NCI-H2081 treated with DMSO at 0.1 percent for 48 hours (cell line): ENCODE results near the gene TPST2.
"Not testable (repeated sequence)": the region's sequence is repeated elsewhere in the genome, so short reads cannot be mapped to it uniquely, and the experiment has no call there.

ENCODE experiments used
- DNase-seq: peaks from one replicate; lab custom pipeline; 2025; lab: John Stamatoyannopoulos, UW

The TPST2 gene

GRCh38 chr22:26589845-26590736, at the start of gene TPST2:
TSS of gene TPST2 (minus strand) at chr22:26590132. CDS start at chr22:26541630, 48,502 bp downstream.
- no peak for DNase-seq

- no peak for DNase-seq
Measured at GRCh38 chr22:26636296-26636695, 46.4 kb upstream of the TPST2 start.

DNA sequence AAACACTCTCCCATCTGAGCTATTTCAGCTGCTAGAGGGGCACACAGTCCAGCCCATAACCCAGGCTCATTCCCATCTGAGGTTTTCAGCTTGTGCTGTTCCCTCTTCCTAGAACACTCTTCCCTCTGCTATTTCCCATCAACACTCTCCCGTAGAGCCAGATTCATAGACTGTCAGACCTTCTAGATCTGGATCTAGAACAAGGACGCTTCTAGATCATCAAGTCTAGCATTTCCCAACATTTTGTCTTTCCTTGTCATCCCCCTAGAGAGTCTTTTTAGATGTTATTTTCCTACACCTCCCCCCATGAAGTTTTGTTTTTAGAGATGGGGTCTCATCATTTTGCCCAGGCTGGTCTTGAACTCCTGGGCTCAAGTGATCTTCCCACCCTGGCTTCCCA, 45.2 kb upstream of the TPST2 start:
- DNase-seq, result no peak

- no peak for DNase-seq
Measured at GRCh38 chr22:26634189-26634588, 44.3 kb upstream of the TPST2 start.

DNA sequence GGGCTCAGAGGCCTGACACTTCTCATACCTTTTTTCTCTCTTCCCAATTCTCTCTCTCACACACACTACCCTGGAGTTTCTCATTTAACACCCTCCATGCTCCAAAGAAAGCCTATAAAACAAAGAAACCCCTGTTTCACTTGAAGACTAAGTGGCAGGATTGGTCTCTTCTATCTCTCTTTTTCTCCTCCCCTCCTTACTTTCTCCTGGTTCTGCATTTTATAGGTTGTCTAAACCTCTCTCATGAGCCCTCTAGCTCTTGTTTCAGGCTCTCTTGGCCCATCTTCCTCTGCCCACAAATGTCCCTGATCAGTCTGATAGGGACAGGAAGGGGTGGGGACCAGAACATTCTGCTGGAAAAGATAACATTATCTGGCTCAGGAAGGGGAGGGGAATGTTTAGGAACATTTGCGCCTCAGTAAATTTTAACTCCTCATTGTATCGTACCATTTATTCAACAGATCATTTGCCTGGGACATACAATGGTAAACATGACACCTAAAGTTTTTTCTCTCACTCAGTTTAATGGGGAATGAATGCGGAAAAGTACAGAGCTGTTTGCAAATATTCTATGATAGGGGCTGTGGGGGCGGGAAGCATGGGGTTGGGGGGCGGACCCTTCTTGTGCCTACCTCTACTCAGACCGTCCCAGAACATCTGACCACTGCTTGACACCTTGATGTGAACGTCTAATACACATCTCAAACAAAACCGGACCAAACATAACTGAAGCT, 42.7 kb upstream of the TPST2 start:
- no peak for DNase-seq

DNA sequence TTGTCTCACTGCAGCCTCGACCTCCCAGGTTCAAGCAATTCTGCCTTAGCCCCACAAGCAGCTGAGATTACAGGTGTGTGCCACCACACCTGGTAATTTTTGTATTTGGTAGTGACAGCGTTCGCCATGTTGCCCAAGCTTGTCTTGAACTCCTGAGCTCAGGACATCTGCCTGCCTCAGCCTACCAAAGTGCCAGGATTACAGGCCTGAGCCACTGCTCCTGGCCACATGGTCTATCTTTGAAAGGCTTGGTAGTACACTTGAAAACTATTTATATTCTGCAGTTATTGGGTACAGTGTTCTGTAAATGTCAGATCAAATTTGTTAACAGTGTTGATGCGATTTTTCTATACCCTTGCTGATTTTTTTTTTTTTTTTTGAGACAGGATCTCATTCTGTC, 41.4 kb upstream of the TPST2 start:
- DNase-seq, result no peak

- DNase-seq, result no peak
Measured at GRCh38 chr22:26629988-26630761, 40.2 kb upstream of the TPST2 start.

- DNase-seq, result no peak
Measured at GRCh38 chr22:26624803-26625202, 34.9 kb upstream of the TPST2 start.

GRCh38 chr22:26623984-26624383, 34.1 kb upstream of the TPST2 start:
- no peak for DNase-seq

DNA sequence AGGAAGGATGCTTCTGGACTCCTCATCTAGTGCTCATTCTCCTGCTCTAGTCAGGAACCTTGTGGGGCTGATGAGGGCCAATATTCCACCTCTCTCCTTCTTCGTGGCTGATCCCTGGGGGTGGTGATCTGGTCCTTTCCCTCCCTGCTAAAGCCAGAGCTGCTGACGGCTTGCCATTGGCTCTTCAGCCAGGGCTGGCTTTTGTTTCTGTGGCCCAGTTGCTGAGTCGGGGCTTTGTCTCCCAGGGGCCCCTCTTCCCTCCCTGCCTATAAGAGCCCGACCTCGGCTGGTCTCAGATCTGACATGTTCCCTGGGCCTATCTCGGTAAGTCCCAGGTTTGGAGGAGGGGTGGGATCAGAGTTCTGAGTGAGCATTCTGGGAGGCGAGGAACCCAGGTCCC, 31.7 kb upstream of the TPST2 start, which contains the start of gene CRYBA4:
Gene CRYBA4, plus strand, starts transcription at position 301 of the 400 bp plus-strand sequence. CDS start 634 bp downstream, outside the sequence.
- no peak for DNase-seq

DNA sequence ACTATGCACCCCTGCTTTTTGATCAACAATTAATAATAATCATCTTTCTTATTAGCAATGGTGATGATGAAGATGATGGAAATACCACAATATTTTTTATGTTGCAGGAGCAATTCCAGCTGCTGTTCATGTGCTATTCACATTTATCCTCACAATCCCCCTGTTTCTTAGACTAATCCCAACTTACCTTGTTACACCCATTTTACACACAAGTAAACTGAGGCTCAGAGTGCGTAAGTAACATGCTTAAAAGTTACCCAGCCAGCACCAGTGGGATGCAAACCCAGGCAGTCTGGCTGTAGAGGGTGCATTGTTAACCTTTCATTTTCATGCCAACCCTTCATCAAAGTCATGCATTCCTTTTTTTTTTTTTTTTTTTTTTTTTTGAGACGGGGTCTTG, 30.3 kb upstream of the TPST2 start:
- DNase-seq, result no peak

DNA sequence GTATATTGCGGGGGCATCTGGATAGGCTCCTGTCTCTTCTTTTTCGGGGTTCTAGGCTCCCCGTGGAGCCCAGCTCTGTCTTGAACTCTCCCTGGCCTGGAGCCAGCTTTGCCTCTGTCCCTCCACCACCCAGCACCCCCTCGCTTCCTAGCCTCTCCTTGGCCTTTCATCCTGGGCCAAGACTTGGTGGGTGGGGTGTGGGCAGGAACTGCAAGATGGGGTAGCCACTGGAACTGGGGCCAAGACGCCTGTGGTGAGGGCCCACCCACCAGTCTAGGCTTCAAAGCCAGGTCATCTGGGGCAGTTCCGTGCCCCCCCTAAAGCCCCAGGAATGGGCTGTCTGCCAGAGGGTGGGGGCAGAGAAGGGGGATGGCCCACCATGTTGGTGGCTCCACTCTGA, 29.6 kb upstream of the TPST2 start:
- no peak for DNase-seq

DNA sequence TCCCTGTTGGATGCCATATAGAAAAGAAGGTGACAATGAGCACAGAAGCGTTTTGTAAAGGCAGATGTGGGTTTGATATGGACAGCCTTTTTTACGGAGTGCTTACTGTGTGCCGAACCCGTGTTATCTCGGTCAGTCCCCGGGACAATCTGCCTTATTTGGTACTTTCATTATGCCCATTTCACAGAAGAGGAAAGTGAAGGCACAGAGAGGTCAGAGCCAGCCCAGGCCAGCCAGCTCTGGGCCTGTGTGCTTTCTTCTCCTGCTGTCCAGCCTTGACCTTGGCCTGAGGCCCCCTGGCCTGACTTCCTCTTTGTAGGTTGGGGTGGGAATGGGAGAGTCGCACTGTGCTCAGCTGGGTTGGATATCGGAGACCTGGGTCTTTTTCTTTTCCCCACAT, 28.5 kb upstream of the TPST2 start:
- DNase-seq, result no peak

- no peak for DNase-seq
Measured at GRCh38 chr22:26617271-26618199, 27.6 kb upstream of the TPST2 start, which contains the start of gene CRYBB1. TSS of gene CRYBB1 (minus strand) at chr22:26618027. CDS start at chr22:26616319, 1,708 bp downstream.

DNA sequence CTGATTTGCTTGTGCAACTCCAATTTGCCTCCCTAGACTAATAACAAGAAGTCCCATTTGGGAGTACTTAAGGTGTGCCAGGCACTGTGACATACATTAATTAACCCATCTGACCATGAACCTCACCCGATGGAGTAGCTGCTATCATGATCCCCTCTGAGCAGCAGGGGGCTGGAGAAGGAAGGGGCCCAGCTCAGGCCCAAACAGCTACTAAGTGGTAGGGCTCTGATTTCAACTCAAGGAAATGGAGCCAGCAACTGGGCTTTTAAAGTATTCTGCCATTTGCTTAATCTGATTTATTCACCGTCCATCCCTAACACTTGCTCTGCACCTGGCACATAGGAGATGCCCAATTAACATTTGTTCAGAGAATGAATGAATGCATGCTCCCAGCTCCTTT, 26.7 kb upstream of the TPST2 start:
- DNase-seq, result no peak

- DNase-seq, result no peak
Measured at GRCh38 chr22:26615830-26616435, 26.0 kb upstream of the TPST2 start.

DNA sequence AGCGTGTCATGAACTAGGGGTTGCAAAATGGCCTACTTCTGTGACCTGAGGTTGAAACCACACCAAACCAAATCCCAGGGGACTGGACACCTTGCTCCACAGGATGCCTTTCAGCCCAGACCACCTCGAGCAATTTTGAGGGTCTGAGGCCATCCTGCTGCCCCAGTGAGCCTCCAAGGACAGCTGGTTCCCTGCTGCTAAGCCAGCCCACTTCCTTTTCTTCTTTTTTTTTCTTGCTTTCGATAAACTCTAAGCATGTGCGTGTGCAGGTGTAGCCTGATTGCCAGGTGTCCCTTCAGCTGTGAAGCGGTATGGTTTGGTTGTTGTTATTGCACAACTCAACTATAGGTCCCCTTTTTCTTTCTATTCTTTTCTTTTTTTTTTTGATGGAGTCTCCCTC, 25.2 kb upstream of the TPST2 start:
- no peak for DNase-seq

DNA sequence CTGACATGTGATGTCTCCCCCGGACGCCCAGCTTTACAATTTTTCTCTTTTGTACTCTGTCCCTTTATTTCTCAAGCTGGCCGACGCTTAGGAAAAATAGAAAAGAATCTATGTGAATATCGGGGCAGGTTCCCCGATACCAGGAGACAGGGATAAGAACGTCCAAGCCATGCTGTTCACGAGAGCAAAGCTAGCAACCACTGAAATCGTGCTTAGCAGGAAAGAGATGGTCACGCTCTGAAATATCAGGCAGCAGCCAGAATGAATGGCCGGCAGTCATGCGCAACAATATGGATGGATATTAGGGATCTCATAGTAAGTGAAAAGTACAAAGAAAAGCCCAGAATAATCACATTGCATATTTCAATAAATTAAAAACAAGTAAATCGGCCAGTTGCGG, 24.4 kb upstream of the TPST2 start:
- no peak for DNase-seq

- DNase-seq, result not testable (repeated sequence)
Measured at GRCh38 chr22:26613753-26614152, 23.8 kb upstream of the TPST2 start.

- DNase-seq, result no peak
Measured at GRCh38 chr22:26612652-26613051, 22.7 kb upstream of the TPST2 start.

DNA sequence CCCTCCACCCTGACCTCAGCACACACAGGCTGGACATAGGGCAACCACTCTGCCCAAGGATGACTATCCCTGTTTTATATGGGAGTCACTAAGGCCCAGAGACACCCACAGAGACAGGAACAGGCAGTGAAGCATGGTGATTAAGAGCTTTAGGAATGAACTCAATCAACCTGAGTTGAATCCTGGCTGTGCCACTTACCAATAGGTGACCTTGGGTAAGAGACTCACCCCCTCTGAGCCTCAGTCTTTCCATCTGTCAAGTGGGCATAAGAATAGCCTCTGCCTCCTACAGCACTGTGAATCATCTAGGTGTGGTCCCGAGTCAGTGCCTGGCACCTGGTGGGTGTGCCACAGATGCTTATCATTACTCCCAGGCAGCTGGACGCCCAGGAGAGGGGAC, 21.1 kb upstream of the TPST2 start:
- no peak for DNase-seq
